Activated naive CD4-positive, alpha-beta T cell (primary cell): ENCODE measurements around the gene RAD23B.
A peak's percentile ranks its signal among the peaks of the same experiment; 100 is the strongest.

Experiments
- DNase-seq, 4 experiments: peaks; one replicate each; lab custom pipeline; 2025; lab: John Stamatoyannopoulos, UW

RAD23B gene

DNA sequence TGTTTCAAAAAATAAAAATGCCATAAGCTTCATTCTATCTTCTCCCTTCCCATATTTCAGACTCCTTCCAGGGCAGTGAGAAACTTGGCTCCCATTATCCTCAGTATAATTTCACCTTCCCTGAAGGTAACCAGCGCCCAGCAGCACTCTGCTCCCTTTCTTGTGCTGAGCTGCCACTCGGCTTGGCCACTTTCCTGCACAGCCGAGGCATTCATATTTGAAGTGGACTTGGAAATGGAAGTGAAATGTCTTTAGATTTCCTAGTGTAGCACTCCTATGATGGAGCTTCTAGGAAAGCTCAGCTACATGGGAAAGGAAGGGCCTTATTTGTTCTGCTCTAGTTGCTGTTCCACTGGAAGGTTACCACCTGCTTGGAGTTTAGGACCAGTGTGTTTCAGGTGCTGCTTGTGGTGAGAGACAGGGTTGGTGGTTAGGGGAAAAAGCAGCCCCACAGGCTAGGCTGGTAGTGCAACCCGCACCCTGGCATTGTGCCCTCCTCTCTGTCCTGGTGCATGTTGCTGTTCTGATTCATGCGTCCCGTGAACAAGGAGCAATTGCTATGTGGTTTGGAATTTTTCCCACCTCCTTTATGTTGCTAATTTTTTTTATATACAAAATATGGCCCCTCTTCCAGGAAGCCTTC, 53.8 kb downstream of the RAD23B start:
- DNase-seq = no peak

DNA sequence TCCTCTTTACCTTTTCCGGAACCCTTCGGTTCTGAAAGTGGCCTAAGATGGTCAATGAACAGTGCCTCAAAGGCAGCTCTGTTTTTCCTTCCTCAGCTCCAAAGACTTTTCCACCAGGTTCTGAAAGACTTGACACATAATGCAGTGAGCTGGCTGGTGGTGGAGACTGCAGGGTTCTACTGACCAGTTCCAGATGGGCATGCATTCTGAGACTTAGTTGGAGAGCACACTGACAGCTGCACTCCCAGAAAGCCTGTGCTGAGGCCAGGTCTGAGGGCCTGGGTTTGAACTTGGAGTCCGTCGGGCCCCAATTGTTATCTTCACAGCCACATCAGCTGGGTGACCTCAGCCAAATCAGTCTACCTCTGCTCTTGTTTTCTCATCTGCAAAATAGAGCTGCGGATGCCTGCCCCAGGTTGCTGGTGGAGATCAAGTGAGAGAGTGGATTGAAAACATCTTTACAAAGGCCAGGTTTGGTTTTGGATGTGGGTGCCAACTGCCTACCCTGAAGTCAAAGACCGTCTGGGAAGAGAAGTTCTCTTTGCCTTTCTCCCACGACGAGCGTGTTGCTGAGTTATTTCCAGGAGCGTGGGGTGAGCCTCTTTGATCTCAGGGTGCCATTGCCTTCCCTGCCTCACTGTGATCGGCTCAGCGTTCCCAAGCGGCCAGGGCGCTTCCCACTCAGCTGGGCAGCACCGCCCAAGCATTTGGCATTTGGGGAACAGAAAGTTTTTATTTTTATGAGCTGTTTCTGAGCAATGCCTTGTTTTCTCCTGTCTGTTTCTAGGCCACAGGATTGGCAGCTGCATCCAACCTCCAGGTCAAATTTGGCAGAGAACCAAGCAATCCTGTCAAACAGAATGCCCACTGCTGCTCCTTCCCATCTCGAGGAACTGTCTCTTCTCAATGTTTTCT, 54.9 kb downstream of the RAD23B start:
- DNase-seq = no peak

DNA sequence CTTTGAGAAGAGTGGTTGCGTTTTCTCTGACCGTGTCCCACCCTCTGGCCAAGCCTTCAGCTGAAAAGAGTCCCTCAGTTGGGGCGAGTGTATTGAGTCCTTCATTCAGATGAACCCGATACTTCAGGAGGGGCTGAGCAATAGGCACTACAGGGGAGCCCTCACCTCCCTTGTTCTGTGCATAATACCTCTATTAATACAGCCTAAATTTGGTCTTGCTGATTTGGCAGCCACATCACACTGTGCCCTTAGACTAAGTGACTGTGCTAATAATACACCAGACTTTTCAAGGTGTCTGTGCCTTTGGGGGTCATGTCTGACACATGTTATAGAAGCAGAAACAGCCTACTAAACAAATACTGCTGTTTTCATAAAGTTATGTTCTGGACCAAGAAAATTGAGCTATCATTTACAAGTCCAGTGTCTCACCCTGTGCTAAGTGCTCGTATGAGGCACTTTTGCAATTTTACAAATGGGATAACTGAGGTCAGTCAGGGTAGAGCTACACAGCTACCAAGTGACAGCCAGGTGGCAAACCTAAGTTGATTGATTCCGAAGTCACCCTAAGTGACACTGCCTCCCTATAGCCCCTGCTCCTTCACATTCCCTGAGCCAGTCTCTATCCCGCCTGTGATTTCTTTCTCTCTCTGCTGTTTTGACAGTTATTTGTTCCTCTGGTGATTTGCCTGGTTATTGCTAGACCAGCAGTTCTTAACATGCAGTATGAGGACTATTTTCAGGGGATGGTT, 56.0 kb downstream of the RAD23B start:
- DNase-seq = no peak

DNA sequence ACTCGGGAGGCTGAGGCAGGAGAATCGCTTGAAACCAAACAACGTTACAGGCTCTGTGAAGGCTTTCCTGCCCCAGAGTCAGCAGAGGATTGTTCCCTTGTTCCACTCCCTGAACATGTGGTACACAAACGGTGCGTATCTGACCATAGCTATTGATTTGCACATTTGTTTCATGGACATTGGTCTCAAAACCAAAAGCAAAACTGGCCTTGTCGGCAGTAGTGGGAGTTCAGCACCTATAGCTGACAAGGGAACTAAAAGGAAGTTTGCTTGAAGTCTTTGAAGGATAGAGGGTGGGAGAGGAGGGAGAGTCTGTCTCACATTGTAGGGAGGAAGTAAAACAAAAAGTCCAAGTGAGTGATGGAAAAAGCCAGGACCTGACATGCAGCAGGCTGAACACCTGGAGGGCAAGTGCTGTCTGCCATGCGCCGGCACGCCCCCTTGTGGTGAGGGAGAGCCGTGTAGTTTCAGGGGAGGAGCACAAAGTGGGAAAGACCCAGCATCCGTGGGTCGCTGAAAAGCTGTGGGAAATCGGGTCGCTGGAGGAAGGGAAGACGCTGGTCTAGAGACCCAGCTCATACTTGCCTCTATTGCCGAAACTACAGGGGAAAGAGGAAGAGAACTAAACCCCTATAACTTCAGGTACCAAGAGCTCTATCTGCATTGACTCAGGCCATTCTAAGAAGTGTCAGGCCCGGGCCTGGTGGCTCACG, 58.0 kb downstream of the RAD23B start:
- DNase-seq = peak; percentile 65 to 78 (median 70)

DNA sequence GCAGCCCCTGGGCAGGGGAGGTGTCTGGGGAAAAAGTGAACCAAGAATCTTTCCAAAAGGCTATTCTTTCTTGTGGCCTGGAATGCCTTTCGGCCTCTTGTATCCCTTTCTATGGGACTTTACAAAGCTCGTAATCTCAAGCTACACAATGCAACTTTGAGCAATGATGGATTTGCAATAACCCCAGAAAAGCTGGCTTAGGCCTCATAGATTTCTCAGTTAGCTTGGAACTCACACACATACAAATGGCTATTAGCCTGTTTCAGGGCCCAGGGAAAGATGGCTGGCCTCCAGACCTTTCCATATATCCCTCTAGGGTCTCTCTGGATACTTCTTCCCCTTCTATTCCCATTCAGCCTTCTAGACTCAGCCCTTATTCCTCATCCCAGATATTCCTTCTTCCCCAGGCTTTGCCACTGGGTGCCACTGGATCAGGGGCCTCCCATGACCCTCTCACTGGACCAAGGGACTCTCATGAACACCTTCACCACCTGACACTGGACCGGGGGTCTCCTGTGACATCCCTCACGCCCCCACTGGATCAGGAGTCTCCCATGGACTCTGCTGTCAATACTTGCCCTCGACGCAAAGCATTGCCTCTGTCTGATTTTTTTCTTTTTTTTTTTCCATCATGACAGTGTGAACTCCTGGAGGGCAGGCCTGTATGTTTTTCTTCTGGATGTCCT, 59.5 kb downstream of the RAD23B start:
- no peak for DNase-seq

DNA sequence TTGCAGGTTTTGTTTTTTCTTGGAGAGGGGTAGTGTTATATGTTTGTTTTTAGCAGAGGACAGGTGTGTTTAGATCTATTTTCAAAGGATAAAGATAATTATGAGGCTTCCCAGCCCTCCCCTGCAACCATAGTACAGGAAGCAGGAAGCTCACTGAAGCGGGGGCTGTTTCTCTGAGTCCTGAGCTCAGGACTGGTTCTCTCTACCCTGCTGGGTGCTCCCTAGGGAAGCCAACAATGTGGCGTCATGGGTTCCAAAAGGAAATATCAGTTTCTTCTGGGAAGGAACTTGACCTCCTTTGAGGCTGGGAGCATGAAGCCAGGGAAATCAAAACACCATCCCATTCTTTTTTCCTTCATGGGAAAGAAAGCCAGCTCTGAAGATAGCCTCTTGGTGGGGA, 62.2 kb downstream of the RAD23B start:
- no peak for DNase-seq

DNA sequence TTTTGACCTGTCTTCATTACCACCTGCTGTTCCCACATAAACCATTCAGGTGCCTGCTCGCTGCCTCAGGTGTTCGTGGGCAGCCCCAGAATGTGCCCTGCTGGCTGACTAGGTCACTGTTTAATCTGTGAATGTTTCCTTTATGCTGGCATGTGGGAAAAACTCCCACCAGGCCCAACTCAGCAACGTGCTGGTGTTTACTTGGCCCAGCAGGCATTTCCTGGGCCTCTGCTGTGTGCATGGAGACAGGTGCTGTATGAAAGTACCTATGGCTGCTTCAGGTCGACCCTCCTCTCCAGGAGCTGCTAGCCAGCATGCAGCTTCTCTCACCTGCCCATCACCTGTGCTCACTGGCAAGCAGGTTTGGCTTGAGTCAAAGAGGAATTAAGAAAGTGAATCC, 65.8 kb downstream of the RAD23B start:
- DNase-seq = no peak

DNA sequence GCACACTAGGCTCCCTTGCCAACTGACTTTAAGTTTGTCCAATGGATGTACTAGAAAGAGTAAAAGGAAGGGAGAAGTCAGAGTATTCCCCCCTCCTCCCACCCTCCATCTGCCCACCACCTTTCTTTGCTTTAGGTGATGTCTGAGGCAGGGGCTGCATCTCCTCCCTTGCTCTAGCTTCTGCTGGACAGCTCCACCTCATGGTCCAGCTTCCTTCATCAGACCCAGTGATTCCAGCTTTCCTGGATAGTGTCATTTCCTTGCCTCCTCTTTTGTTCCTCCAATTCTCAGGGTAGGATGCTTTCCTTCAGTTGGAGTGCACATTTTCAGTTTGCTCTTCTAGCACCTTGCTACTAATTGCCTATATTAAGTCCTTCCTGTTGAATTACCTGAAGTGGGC, 67.4 kb downstream of the RAD23B start:
- DNase-seq = no peak

DNA sequence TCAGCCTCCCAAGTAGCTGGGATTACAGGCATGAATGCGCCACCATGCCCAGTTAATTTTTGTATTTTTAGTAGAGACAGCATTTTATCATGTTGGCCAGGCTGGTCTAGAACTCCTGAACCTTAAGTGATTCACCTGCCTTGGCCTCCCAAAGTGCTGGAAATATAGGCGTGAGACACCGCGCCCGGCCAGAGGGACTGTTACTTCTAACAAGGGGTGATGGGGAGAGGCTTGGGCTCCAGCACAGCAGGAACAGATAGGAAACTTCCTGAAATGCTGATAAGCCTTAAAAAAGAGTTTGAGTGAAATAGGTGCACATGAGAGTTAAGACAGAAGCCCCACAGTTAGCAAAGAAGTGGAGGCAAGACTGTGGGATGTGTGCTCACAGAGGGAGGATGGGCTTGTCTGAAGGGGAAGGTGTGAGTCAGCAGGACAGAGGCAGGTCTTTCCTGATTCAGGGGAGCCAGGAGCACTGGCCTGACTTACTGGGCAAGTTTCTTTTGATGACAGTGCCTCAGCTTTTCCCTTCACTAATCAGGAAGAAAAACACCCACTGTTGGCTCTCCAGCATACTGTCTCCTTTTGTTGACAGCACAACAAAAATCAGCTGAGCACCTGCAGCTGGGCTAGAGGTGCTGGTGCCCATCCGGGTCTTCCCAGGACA, 68.4 kb downstream of the RAD23B start:
- no peak for DNase-seq

DNA sequence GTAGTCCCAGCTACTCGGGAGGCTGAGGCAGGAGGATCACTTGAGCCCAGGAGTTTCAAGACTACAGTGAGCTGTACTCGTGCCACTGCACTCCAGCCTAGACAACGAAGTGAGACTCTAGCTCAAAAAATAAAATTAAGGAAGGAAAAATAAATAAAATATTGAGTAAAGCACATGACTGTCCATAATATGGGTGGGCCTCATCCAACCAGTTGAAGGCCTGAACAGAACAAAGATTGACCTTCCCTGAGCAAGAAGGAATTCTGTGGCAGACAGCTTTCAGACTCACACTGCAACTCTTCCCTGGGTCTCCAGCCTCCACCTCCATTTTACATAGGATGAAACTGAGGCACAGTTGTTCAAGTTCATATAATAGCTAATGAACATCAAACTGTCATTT, 72.3 kb downstream of the RAD23B start:
- no peak for DNase-seq

DNA sequence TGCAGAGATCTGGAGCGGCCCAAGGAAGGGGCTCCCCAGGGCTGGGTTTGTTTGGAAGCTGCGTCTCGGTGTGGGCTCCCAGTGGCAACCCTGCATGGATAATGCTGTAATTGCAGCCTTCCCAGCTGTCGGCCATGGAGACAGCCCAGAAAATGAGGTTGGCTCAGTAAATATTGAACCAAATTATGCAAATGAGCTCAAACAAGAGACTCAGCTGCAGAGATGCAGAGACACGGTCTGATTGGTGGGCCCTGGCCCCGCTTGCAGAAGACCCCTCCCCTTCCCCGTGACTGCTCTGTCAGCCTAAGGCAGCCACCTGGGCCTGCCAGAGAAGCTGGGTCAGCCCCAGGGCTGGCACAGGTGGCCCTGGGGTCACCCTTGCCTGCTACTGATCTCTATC, 75.9 kb downstream of the RAD23B start:
- DNase-seq = no peak

DNA sequence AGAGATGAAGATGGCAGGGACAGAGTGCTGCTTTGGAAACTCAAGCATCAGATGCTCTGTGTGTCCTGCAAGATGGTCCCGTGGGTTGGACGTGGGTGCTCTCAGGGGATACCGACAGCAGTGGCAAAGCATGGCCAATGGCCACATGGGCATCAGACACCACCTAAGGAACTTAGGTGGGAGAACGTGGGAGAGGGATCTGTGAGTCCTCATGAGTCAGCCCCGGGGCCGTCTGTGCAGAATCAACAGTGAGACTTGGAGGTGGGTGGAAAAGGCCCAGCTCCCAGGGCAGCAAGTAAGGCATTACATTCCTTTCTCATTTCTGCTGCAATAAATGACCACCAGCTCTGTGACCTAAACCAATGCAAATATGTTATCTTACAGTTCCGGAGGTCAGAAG, 77.0 kb downstream of the RAD23B start:
- DNase-seq = no peak

DNA sequence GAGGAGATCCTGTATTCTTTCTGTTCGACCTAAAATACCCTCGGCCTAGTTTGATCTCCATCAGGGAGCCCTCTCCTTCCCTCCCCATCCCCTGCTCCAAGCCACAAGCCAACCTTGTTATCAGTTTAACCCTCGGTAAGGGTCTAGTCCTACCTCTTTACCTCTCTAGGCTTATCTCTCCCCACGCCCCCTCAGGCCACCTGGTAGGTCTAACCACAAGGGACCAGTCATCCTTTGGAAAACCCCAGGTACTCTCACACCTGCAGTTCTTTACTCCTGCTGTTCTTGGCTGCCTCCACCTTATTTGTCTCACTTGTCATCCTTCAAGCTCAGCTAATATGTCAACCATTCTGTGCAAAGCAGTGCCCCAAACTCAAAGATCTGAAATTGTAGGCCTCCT, 78.7 kb downstream of the RAD23B start:
- DNase-seq = no peak

DNA sequence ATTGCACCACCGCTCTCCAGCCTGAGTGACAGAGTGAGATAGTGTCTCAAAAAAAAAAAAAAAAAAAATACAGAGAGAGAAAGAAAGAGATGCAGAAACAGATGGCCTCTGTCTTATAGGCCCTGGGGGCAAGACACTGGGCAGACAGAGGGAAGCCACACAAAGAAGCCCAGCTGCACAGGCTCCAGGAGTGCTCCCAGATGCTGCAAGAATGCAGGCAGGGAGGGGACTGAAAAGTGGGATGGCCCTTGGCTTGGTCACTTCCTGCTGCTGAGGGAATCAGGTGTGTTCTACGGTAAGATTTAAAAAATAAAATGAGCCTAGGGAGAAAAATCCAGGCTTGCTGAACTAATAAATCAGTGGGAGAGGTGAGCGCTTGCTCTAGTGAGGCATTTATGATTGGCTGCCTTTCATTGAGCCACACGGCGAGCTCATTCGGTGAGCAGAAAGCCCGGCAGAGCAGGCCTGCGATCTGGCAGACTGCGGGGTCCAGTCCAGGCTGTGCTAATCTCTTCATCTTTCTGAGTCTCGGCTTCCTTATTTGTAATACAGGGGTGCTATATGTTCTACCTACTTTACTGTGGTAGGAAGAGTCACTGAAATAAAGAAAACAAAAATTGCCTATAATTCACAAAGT, 80.6 kb downstream of the RAD23B start:
- no peak for DNase-seq

DNA sequence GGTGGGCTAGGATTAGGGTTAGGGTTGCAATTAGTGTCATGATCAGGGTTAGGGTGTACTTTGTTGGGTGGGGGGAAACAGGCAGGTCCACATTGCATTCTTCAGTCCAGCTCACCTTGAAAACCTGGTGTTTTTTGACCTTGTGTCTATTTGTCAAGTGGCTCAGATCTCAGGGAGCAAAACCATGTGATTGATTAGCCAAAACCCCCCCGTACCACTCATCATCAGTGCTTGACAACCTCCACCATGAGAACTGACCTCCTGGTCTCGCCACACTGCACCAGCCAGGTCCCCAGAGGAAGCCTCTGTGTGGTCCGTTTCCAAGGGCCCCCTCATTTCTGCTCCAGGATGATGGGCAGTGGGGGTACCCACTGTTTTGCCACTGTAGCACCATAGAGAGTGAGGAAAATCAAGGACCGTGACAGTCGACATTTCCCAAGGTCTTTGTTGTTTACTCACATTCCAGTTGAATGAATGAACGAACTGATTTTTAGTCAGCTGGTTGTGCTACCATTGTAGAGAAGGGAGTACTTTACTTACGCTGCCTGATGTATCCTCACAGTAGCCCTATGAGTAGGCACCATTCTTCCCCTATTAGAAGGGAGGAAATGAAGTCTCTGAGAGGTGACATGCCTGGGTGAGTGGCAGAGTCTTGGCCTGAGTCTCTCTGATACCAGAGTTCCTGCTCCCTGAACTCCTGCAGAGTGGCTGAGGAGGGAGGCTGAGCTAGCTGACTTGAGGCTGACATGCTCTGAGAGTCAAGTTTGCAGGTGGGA, 84.8 kb downstream of the RAD23B start:
- DNase-seq = no peak

DNA sequence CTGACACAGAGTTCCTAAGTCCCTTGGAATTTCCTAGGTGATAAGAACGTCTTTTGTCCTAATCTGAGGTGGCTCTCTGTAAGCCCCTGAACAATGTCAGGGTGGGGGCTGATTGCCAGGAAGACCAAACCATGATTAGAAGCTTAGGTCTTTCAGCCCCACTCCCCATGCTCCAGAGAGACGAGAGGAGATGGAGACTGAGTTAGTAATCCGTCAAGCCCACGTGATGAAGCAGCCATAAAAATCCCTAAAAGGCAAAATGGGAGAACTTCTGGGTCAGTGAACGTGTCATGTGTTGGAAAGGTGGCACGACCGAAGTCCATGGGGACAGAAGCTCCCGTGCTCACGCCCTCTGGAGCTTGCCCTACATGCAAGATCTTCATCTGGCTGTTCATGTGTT, 85.6 kb downstream of the RAD23B start:
- no peak for DNase-seq

DNA sequence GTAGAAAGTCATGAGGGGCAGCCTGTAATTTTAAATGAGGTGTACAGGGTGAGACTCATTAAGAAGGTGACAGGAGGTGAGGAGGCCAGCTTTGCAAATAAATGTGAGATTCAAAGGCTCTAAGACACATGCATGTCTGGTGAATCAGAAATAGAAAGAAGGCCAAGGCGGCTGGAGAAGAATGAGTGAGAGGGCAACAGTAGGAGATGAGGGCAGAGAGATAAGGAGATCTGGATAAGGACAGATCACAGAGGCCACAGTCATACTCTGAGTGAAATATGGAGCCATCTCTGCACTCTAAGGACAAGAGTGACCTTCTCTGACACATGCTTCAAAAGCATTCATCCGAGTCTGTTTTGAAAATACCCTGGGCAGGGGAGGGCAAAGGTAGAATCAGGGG, 90.7 kb downstream of the RAD23B start:
- DNase-seq = no peak

DNA sequence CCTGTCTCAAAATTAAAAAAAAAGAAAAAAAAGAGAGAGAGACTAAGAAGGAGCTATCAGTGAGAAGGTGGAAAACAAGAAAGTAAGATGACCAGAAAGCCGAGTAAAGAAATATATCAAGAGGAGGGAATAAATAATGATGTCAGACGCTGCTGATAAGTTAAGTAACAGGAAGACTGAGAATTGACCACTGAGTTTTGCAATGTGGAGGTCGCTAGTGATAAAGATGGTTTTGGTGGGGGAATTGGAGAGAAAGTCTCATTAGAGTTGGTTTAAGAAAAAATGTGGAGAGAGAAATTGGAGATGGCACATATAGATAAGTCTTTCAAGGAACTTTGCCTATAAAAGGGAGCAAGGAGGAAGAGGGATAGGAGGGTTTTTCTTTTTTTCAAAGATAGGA, 91.9 kb downstream of the RAD23B start:
- no peak for DNase-seq

DNA sequence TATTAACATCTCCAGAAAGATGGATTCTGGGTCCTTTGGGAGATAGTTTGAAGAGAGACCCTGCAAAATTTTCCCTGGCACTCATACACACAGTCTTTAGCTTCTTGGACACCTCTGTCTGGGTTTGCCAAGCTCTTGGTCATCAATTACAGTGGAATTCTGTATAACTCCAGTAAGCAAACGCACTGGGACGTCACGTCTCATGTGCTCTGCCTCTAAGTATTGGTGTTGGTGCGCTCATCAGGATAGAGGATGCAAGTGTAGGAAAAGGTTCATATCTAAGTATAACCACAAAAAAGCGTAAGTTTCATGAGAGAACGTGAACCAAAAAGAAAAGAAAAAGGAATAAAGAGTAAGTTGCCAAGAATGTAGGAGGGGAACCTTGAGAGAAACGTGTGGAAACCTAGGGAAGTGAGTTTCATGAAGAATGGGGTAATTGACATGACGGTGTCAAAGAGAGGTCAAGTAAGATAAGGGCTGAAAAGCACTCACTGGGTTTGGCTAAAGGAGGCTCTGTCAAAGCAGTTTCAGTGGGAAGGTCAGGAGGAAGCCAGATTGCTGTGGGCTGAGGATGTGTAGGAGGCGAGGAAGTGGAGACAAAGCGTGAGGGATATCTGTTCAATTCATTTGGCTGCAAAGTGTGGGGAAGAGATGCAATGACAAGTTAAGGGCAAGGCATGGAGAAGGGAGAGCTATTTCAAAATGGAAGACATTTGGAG, 92.7 kb downstream of the RAD23B start:
- no peak for DNase-seq
